22Rv1 (cell line): Measurements from ENCODE around the gene SLC25A10.

Experiments used
- CTCF ChIP-seq: fragments of 450-650 bp; IDR thresholded peaks from 2 replicates; pipeline ENCODE4 v1.5.1; 2017; ENCODE audit warnings: mild to moderate bottlenecking
- ZFX ChIP-seq: fragments of 450-650 bp; IDR thresholded peaks from 2 replicates; pipeline ENCODE4 v1.6.1; 2017; ENCODE audit warnings: antibody characterized with exemption, borderline replicate concordance

- TF ChIP-seq CTCF (no peak), ZFX (no peak)
These were observed 48.0 kb upstream of the SLC25A10 start for GRCh38 chr17:81664051-81664470.
